Esophagus (tissue), 2 donors: Measurements from ENCODE around the gene ZNF652. TPM values are rescaled to one million over a fixed set of nuclear protein-coding genes. Genes with fewer than 3 reads are reported as not detected.

Experiments used
- H3K27ac ChIP-seq, 2 donors: one replicate each; pipeline ENCODE4 v1.5.1; 2013; ENCODE audit warnings: low read depth in 2 of 2, mild to moderate bottlenecking in 2 of 2, inconsistent platforms in 1 of 2, low read length in 1 of 2, moderate library complexity in 1 of 2
- H3K27me3 ChIP-seq, 2 donors: one replicate each; pipeline ENCODE4 v1.6.1; 2013; ENCODE audit warnings: low read length in 2 of 2, control low read depth in 1 of 2, mild to moderate bottlenecking in 1 of 2; ENCODE audit not compliant: insufficient read depth in 2 of 2, control insufficient read depth in 1 of 2
- H3K36me3 ChIP-seq, 2 donors: one replicate each; pipeline ENCODE4 v1.6.1; 2013; ENCODE audit warnings: low read length in 1 of 2; ENCODE audit not compliant: control insufficient read depth in 2 of 2, insufficient read depth in 2 of 2
- H3K4me1 ChIP-seq, 2 donors: one replicate each; pipeline ENCODE4 v1.6.1; 2013; ENCODE audit warnings: low read length in 1 of 2; ENCODE audit not compliant: control insufficient read depth in 2 of 2, insufficient read depth in 2 of 2
- H3K4me3 ChIP-seq, 2 donors: one replicate each; pipeline ENCODE4 v1.5.1; 2013; ENCODE audit warnings: low read length in 2 of 2, mild to moderate bottlenecking in 2 of 2, low read depth in 1 of 2, moderate library complexity in 1 of 2
- H3K9me3 ChIP-seq, 2 donors: one replicate each; pipeline ENCODE4 v1.6.1; 2013; ENCODE audit warnings: mild to moderate bottlenecking in 2 of 2, low read depth in 1 of 2, low read length in 1 of 2, moderate library complexity in 1 of 2; ENCODE audit not compliant: control insufficient read depth in 2 of 2, insufficient read depth in 1 of 2
- WGBS, 2 donors: extraction: QIAGEN DNeasy Blood & Tissue Kit; methylation state at CpG; one replicate each; pipeline ENCODE4 v1.1.7; 2013; 5-methylcytosine and 5-hydroxymethylcytosine counted together
- polyA plus RNA-seq, 2 donors: library from polyadenylated mRNA; stranded (reverse); fragments of 200-250 nt; gene quantifications; one replicate each; pipeline ENCODE4 v1.2.3, GENCODE V29; 2013
- donor health status: healthy with polysubstance abuse.
- donor health status: Bipolar disorder and iron deficiency.

Gene ZNF652
- 10 to 100 TPM in 1 of 2 donors, 1 to 10 TPM in 1; 6.5 to 18.5 TPM for polyA plus RNA-seq

GRCh38 chr17:49361902-49362722, at the start of gene ZNF652:
Gene ZNF652, minus strand, starts transcription at chr17:49362250. Its CDS starts 44,525 bp downstream, at chr17:49317725.
- peak within 1 kb of the TSS; percentile 84 to 86 for H3K4me3 ChIP-seq
- peaks cover 0 to 6% of the 10 kb centered on the region in 2 donors for H3K4me1 ChIP-seq
- H3K36me3 ChIP-seq, result no peaks in the 10 kb centered on the region
- peak within 1 kb of the TSS; percentile 95 to 96 for H3K27ac ChIP-seq
- WGBS, 2 donors, result 0 to 1% methylated on average over 46 to 102 of the region's 106 CpGs
- H3K9me3 ChIP-seq, result no peaks in the 10 kb centered on the region
- H3K27me3 ChIP-seq, result no peaks in the 10 kb centered on the region

GRCh38 chr17:49409066-49409465, 47.0 kb upstream of the ZNF652 start:
- Histone ChIP-seq H3K36me3 (peaks cover 42 to 46% of the 10 kb centered on the region in 2 donors), H3K4me1 (peaks cover 0 to 2% of the 10 kb centered on the region in 2 donors), H3K27me3 (no peaks in the 10 kb centered on the region), H3K9me3 (no peaks in the 10 kb centered on the region), H3K4me3 (no peak overlapping the region), H3K27ac (no peak overlapping the region)
- WGBS, 2 donors, result 82 to 87% methylated on average over 14 of the region's 14 CpGs

- H3K4me3 ChIP-seq, result no peak overlapping the region
- no peaks in the 10 kb centered on the region for H3K27me3 ChIP-seq
- H3K36me3 ChIP-seq, result peaks cover 45 to 46% of the 10 kb centered on the region in 2 donors
- no peak overlapping the region for H3K27ac ChIP-seq
- 19 to 20% methylated on average over 9 of the region's 9 CpGs for WGBS, 2 donors
- H3K9me3 ChIP-seq, result no peaks in the 10 kb centered on the region
- H3K4me1 ChIP-seq, result peaks cover 0 to 2% of the 10 kb centered on the region in 2 donors
Measured at GRCh38 chr17:49407981-49408501, 46.0 kb upstream of the ZNF652 start.

GRCh38 chr17:49407086-49407485, 45.0 kb upstream of the ZNF652 start:
- Histone ChIP-seq H3K36me3 (peaks cover 36 to 46% of the 10 kb centered on the region in 2 donors), H3K4me1 (peaks cover 0 to 2% of the 10 kb centered on the region in 2 donors), H3K27ac (no peak overlapping the region), H3K9me3 (no peaks in the 10 kb centered on the region), H3K4me3 (no peak overlapping the region), H3K27me3 (no peaks in the 10 kb centered on the region)
- WGBS, 2 donors, result 93 to 96% methylated on average over 9 of the region's 9 CpGs

- H3K4me1 ChIP-seq, result peaks cover 0 to 2% of the 10 kb centered on the region in 2 donors
- peaks cover 36 to 42% of the 10 kb centered on the region in 2 donors for H3K36me3 ChIP-seq
- no peak overlapping the region for H3K4me3 ChIP-seq
- no peak overlapping the region for H3K27ac ChIP-seq
- no peaks in the 10 kb centered on the region for H3K9me3 ChIP-seq
- 86 to 90% methylated on average over 9 of the region's 9 CpGs for WGBS, 2 donors
- no peaks in the 10 kb centered on the region for H3K27me3 ChIP-seq
Measured at GRCh38 chr17:49406421-49407061, 44.5 kb upstream of the ZNF652 start.

GRCh38 chr17:49404906-49405305, 42.9 kb upstream of the ZNF652 start:
- H3K36me3 ChIP-seq, result peaks cover 31 to 38% of the 10 kb centered on the region in 2 donors
- peaks cover 0 to 2% of the 10 kb centered on the region in 2 donors for H3K4me1 ChIP-seq
- H3K27ac ChIP-seq, result no peak overlapping the region
- H3K27me3 ChIP-seq, result no peaks in the 10 kb centered on the region
- no peaks in the 10 kb centered on the region for H3K9me3 ChIP-seq
- WGBS, 2 donors, result 93 to 96% methylated on average over 14 of the region's 14 CpGs
- H3K4me3 ChIP-seq, result no peak overlapping the region

- 83 to 86% methylated on average over 12 of the region's 12 CpGs for WGBS, 2 donors
- peaks cover 0 to 2% of the 10 kb centered on the region in 2 donors for H3K4me1 ChIP-seq
- H3K9me3 ChIP-seq, result no peaks in the 10 kb centered on the region
- peak overlapping the region in 1 of 2 donors; percentile 24 for H3K27ac ChIP-seq
- no peaks in the 10 kb centered on the region for H3K27me3 ChIP-seq
- peaks cover 31 to 38% of the 10 kb centered on the region in 2 donors for H3K36me3 ChIP-seq
- H3K4me3 ChIP-seq, result no peak overlapping the region
Measured at GRCh38 chr17:49404361-49404760, 42.3 kb upstream of the ZNF652 start.

- Histone ChIP-seq H3K4me3 (no peak overlapping the region), H3K36me3 (peaks cover 30 to 33% of the 10 kb centered on the region in 2 donors), H3K27me3 (no peaks in the 10 kb centered on the region), H3K27ac (peak overlapping the region in 1 of 2 donors; percentile 24), H3K9me3 (no peaks in the 10 kb centered on the region), H3K4me1 (peaks cover 0 to 2% of the 10 kb centered on the region in 2 donors)
- WGBS, 2 donors, result 73 to 75% methylated on average over 10 of the region's 10 CpGs
Measured at GRCh38 chr17:49403514-49404289, 41.7 kb upstream of the ZNF652 start.

GRCh38 chr17:49402706-49403105, 40.7 kb upstream of the ZNF652 start:
- Histone ChIP-seq H3K27ac (no peak overlapping the region), H3K9me3 (no peaks in the 10 kb centered on the region), H3K4me1 (no peaks in the 10 kb centered on the region), H3K27me3 (no peaks in the 10 kb centered on the region), H3K4me3 (no peak overlapping the region), H3K36me3 (peaks cover 23 to 26% of the 10 kb centered on the region in 2 donors)
- 62 to 75% methylated on average over 6 of the region's 6 CpGs for WGBS, 2 donors
